GM18909 (cell line): Measurements from ENCODE around the gene LMBR1L.
"Not testable (repeated sequence)": the region's sequence is repeated elsewhere in the genome, so short reads cannot be mapped to it uniquely, and the experiment has no call there.

Experiments used
- ATAC-seq: cut with Tn5 transposase; IDR thresholded peaks from one replicate; pipeline ENCODE4 v1.9.1; 2021; ENCODE audit warnings: mild to moderate bottlenecking; ENCODE audit not compliant: unreplicated experiment, poor library complexity

The LMBR1L gene

DNA sequence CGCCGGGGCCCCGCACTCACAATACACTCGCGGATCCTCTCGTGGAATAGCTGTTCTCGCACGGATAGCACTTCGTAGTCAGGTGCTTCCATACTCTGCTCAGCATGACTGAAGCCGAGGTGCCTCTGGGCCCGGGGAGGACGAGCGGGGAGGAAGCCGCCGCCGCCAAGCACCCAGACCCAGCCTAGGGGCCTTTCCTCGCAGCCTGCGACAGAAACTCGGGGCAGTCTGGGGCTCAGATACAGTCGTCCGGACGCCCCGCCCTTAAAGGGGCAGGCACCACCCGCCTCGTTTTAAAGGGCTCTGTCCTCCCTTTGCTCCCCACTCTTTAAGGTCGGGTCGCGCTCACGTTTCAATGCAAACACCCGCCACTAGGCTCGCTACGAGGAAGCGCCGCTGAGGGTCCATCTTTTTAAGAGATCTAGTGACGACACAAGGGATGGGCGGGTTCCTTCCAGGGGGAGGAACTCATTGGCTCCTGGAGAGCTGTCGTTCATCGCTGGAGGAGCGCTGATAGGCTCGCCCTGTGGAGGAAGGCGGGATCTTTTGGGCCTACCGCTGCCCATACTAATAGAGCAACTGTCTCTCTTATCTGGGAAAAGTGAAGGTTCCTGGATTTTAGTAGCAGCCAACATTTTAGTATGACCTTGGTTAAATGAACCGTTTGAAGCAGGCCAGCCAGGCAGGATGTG, at the start of gene LMBR1L:
Gene LMBR1L, minus strand, starts transcription at position 384 of the 692 bp plus-strand sequence. Its CDS starts 292 bp downstream, at position 92.
- ATAC-seq, result peak; percentile 99

- ATAC-seq, result no peak
Measured at GRCh38 chr12:49160399-49160798, 49.8 kb upstream of the LMBR1L start.

DNA sequence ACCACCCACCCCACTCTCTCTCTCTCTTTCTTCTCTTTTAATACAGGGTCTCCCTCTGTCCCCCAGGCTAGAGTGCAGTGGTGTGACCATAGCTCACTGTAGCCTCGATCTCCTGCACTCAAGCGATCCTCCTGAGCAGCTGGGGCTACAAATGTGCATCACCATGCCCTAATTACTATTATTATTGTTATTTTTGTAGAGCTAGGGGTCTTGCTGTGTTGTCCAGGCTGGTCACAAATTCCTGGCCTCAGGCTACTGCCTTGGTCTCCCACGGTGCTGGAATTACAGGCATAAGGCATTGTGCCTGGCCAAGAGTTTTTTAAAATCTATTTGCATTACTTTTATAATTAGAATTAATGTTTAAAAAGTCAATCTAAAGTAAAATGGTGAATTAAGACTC, 43.6 kb upstream of the LMBR1L start:
- ATAC-seq, result no peak

GRCh38 chr12:49147384-49147783, 36.7 kb upstream of the LMBR1L start:
- ATAC-seq, result no peak

- ATAC-seq, result no peak
Measured at GRCh38 chr12:49146406-49146805, 35.8 kb upstream of the LMBR1L start.

- no peak for ATAC-seq
Measured at GRCh38 chr12:49144384-49144783, 33.7 kb upstream of the LMBR1L start.

DNA sequence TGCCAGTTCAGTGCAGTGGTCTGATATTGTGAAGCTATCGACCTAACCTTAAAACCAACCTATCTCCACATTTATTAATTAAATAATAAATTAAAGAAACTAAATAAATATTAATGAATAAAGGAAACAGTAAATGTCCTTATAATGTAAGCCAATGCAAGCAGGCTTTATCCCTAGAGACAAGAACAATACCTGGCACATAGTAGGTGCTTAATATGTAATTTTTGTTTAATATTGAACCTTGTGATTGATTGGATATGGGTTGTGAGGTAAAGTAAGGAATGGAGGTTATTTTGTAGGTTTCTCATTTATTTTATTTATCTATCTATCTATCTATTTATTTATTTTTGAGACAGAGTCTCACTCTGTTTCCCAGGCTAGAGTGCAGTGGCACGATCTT, 28.4 kb upstream of the LMBR1L start:
- ATAC-seq, result no peak

- no peak for ATAC-seq
Measured at GRCh38 chr12:49138587-49138986, 27.9 kb upstream of the LMBR1L start.

GRCh38 chr12:49137476-49137875, 26.8 kb upstream of the LMBR1L start:
- ATAC-seq, result no peak

GRCh38 chr12:49136997-49137396, 26.4 kb upstream of the LMBR1L start:
- ATAC-seq, result not testable (repeated sequence)

- no peak for ATAC-seq
Measured at GRCh38 chr12:49133590-49133989, 22.9 kb upstream of the LMBR1L start.

DNA sequence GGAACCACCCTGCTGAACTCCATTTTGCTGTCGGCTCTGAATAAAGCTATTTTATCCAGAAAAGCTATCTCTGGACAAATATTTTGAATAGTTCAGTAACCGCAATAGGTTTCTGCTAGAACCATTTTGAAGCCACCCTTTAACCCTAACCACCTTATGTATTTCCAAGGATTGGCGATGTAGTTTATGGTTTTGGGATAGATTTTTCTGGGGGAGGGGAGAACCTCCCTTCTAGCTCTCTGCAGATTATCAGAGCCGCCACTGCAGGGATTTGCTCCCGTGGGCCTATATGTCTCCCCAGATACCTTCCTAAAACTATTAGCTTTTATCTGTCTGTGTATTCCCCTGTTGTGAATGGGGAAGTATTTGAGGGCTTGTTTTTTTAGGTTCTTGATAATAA, 22.4 kb upstream of the LMBR1L start:
- ATAC-seq, result no peak

GRCh38 chr12:49131894-49132461, 21.3 kb upstream of the LMBR1L start:
- no peak for ATAC-seq

GRCh38 chr12:49131051-49131893, 20.6 kb upstream of the LMBR1L start, which contains the start of gene TUBA1B:
Gene TUBA1B (minus strand): TSS chr12:49131395. CDS start chr12:49131300, 95 bp downstream.
- peak; percentile 73 for ATAC-seq

DNA sequence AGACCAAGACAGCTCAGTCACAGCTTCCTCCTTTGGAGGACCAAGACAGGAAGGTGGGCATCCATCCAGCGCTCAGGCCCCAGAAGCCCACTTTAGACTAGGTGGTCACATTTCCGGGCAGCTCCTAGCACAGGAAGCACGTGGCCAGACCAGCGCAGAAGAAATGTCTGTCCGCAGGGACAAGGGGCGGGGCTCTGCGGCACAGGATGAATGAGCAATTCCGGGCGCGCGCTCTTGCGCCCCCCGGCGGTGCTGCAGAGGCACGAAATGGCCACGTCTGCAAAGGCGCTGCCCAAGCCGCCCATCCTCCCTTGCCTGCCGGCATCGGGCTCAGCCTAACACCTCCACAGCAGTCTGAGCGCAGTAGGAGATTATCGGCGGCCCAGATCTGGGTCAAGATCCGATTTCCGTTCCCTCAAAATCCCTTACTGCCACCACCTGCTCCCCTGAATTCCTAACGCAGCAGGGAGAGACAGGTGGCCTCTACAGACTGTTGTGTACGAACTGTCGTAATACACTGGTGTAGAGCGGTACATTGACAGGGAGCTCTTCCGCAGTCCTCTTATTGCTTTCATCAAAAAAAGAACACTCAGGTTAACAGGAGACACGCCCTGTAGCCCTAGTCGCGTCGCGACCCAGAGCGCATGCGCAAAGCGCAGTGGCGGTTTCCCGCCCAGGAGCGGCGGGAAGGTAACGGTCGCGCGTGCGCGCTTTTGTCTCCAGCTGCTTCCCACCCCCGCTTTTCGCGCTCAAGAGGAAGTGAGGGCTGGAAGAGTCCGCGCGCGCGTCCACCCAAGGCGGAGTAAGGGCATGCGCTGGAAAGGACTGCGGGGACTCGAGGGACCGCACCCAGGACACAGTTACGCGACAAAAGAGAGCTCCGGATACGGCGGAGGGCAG, 19.8 kb upstream of the LMBR1L start:
- peak; percentile 57 for ATAC-seq

- ATAC-seq, result no peak
Measured at GRCh38 chr12:49129332-49130150, 18.9 kb upstream of the LMBR1L start.

GRCh38 chr12:49127971-49128370, 17.3 kb upstream of the LMBR1L start:
- ATAC-seq, result not testable (repeated sequence)

- no peak for ATAC-seq
Measured at GRCh38 chr12:49126852-49127763, 16.5 kb upstream of the LMBR1L start.
